ENCODE data around the gene FOXRED2.
"Not testable (repeated sequence)": the region's sequence is repeated elsewhere in the genome, so short reads cannot be mapped to it uniquely, and the experiment has no call there.

The FOXRED2 gene

GRCh38 chr22:36506637-36507517 is at the start of gene FOXRED2:
Gene FOXRED2 (minus strand): TSS chr22:36507040. CDS start chr22:36506422, 618 bp downstream.
- peak; percentile 80 for DNase-seq

GRCh38 chr22:36554098-36554497 is 47.3 kb upstream of the FOXRED2 start:
- DNase-seq = no peak

- DNase-seq = no peak
These were observed 45.4 kb upstream of the FOXRED2 start for GRCh38 chr22:36552289-36552688.

- no peak for DNase-seq
These were observed 44.1 kb upstream of the FOXRED2 start for GRCh38 chr22:36550701-36551495.

- DNase-seq = no peak
These were observed 42.2 kb upstream of the FOXRED2 start for GRCh38 chr22:36549033-36549432.

GRCh38 chr22:36548606-36549005 is 41.8 kb upstream of the FOXRED2 start:
- DNase-seq = no peak

- no peak for DNase-seq
These were observed 40.1 kb upstream of the FOXRED2 start for GRCh38 chr22:36546932-36547331.

- DNase-seq = no peak
These were observed 39.4 kb upstream of the FOXRED2 start for GRCh38 chr22:36546092-36546804.

- DNase-seq = no peak
These were observed 37.3 kb upstream of the FOXRED2 start for GRCh38 chr22:36544107-36544620.

GRCh38 chr22:36541831-36542411 is 35.1 kb upstream of the FOXRED2 start:
- no peak for DNase-seq

- no peak for DNase-seq
These were observed 34.2 kb upstream of the FOXRED2 start for GRCh38 chr22:36540867-36541642.

GRCh38 chr22:36538529-36538928 is 31.7 kb upstream of the FOXRED2 start:
- DNase-seq = no peak

- no peak for DNase-seq
These were observed 29.9 kb upstream of the FOXRED2 start for GRCh38 chr22:36536717-36537116.

GRCh38 chr22:36533320-36533719 is 26.5 kb upstream of the FOXRED2 start:
- not testable (repeated sequence) for DNase-seq

- no peak for DNase-seq
These were observed 25.6 kb upstream of the FOXRED2 start for GRCh38 chr22:36532466-36532865.

- DNase-seq = peak; percentile 97
These were observed 22.2 kb upstream of the FOXRED2 start, which contains the start of gene EIF3D for GRCh38 chr22:36528795-36529751. Gene EIF3D (minus strand): TSS chr22:36529166. CDS start chr22:36526121, 3,045 bp downstream.

- no peak for DNase-seq
These were observed 21.5 kb upstream of the FOXRED2 start for GRCh38 chr22:36528341-36528740.

- no peak for DNase-seq
These were observed 15.8 kb upstream of the FOXRED2 start for GRCh38 chr22:36522662-36523061.

- no peak for DNase-seq
These were observed 13.6 kb upstream of the FOXRED2 start for GRCh38 chr22:36520423-36520822.

- DNase-seq = not testable (repeated sequence)
These were observed 13.1 kb upstream of the FOXRED2 start for GRCh38 chr22:36519906-36520305.
